NOMO-1 treated with DMSO at 0.1 percent for 48 hours (cell line): Measurements from ENCODE around the gene ARHGAP42.
"Not testable (repeated sequence)": the region's sequence is repeated elsewhere in the genome, so short reads cannot be mapped to it uniquely, and the experiment has no call there.

ENCODE experiments used
- DNase-seq: peaks from one replicate; lab custom pipeline; 2025; ENCODE audit not compliant: unreplicated experiment; lab: John Stamatoyannopoulos, UW

ARHGAP42 gene

DNA sequence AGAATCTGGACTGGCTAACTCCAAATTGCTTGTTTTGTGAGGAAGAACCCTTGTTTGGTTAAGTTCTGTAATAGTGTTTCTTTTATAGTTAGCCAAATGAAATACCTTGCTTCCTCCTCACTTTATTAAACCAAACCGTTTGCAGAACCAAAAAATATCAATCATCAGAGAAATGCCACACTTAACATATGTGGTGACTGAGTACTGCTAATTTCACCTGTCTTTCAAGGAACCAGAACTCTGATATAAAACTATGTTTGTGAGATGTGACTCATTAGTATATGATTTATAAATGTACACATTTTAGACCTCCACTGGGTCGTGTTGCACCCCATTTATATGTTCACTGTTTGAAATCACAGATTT, 322.6 kb downstream of the ARHGAP42 start:
- no peak for DNase-seq

DNA sequence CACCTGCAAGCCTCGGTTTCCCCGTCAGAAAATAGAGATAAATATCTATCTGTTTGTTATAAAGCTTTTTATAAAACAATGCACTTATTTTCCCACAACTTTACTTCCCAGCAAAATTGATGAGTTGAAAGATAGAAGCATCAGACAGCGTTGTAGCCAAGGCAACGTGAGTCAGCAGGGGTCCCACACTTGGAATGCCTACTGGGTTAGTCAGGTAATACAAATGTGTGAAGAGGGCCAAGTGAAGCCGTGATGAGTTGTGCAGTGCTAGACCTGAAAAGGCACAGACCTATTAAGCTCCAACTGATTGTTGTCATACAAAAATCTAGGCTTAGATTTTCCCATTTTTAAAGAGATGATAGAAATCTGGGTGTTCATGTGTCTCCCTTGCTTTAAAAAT, 323.8 kb downstream of the ARHGAP42 start:
- DNase-seq: no peak

DNA sequence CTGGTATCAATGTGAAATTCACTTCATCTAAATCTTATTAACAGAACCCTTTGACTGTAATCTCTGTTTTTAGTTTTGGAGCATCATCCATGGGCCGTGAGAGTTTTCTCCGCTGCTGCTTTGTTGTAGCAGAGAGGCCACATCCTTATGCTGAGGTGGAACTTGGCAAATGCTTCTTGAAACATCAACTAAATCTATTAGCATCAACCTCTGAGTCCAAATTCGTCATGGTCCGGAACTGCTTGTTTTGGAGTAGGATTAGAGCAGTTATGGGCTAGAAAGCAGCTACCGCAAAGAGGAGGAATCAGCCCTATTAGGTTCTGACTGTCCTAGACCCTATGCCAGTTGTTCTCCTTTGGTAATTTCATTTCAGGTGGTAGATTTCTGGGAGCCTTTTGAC, 324.8 kb downstream of the ARHGAP42 start:
- DNase-seq: no peak

DNA sequence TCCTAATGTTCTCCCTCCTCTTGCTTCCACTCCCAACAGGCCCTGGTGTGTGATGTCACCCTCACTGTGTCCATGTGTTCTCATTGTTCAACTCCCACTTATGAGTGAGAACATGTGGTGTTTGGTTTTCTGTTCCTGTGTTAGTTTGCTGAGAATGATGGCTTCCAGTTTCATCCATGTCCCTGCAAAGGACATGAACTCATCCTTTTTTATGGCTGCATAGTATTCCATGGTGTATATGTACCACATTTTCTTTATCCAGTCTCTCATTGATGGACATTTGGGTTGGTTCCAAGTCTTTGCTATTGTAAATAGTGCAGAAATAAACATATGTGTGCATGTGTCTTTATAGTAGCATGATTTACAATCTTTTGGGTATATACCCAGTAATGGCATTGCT, 326.6 kb downstream of the ARHGAP42 start:
- not testable (repeated sequence) for DNase-seq

DNA sequence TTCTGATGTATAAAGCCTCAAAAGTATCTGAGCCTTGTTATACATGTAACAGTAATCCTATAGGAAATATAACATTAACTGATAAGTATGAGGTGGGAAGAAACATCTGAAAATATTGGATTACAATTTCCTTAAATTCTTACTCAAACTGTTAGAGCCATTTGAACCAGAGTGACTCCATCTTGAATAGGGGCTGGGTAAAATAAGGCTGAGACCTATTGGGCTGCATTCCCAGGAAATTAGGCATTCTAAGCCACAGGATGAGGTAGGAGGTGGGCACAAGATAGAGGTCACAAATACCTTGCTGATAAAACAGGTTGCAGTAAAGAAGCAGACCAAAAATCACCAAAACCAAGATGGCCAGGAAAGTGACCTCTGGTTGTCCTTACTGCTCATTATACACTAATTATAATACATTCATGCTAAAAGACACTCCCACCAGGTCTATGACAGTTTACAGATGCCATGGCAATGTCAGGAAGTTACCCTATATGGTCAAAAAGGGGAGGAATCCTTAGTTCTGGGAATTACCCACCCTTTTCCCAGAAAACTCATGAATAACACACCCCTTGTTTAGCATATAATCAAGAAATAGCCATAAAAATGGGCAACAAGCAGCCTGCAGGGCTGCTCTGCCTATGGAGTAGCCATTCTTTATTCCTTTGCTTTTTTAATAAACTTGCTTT, 327.7 kb downstream of the ARHGAP42 start:
- DNase-seq: no peak

DNA sequence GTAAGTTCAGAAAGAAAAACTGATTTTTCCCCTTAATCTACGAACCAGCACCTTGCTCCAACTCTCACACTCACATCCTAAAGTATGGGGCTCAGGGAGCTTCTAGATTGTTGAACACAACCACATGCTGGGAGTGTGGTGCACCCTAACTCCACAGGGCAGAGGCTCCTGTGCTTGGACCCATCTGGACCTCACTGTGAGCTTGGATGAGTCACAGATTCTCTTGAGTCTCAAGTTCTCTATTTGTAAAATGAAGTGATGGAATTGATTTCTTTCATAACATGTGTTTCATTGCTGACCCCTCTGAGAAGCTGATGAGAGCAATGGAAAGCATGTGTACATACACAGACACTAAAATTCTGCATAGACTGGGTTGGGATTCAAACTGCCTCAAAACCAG, 332.8 kb downstream of the ARHGAP42 start:
- DNase-seq: no peak

DNA sequence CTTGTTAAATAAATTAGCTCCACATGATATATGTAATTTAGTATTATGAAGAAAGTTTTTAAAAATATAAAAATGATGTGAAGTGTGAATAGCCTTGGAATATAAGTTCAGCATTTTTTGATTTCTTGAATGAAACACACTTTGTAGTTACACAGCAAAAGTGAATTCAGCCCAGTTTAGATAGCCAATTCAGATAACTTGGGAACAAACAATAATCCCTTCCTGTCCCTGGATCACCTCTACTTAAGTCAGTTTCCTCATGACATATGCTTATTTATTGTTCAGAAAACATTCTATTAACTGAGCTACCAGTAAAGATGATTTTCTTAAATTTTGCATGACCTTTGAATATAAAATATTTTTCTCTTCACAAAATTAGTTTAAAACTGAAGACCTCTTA, 335.2 kb downstream of the ARHGAP42 start:
- DNase-seq: no peak

DNA sequence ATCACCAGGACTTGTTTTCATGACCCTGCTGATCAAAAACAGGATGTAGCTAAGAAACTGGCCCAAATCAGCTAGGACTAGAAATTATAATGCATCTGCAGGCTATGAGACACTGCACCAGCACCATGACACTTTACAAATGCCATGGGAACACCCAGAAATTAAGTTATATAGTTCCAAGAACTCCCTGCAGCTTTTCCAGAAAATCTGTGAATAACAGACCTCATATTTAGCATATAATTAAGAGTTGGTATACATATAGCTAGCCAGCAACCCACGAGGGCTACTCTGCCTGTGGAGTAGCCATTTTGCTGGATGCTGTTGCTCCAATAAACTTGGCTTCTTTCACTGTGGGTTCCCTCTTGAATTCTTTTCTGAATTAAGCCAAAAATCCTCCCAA, 341.6 kb downstream of the ARHGAP42 start:
- no peak for DNase-seq

DNA sequence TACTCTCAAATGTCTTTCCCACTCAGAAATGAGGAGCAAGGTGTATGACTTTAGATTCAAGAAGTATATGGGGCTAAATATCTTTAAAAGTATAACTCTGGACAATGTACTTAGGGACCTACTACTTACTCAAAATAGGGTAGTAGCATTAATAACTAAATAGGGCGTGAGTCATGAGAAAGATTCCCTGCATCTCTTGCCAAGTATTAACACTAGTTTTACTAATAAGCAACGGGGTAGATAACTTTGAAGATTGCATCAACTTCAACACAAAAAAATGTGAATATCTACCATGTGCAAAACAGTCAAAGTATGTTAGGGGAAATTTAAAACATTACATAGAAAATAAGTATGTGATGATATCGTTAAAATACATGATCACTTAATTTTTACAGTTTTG, 342.9 kb downstream of the ARHGAP42 start:
- no peak for DNase-seq

DNA sequence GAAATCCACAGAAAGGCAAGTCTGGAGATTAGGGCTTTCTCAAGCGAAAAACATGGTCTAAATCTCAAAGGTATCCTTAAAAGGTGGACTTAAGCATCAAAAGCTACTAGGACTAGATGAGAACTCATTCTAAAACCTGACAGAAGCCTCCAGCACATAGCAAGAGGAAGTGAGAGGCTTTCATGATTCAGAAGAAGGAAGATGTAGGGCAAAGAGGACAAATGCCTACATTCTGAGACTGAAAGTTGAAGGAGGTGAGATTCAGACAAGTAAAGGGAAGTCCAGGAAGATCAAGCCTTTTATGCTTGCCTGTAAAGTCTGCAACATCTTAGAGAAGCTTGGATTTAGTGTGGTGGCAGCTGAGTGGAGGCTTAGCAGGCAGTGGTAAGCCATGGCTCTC, 343.6 kb downstream of the ARHGAP42 start:
- no peak for DNase-seq

DNA sequence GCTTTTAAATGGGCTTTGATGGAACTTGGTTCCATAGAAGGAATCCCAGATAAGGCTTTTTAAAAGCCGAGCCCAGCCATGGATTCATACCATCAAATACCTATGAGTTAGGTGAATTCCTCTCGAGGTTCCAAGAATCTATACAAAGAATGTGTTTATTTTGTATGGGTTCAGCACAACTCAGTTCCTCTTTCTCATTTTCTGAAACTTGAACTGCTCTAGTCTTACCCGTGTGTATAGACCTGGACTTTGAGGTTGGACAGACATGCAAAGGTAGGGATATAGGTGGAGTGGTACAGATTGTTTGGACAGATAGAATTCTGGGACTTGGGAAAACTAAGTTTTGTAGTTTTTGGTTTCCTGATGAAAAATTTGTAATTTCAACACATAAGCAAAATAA, 344.6 kb downstream of the ARHGAP42 start:
- DNase-seq: no peak

DNA sequence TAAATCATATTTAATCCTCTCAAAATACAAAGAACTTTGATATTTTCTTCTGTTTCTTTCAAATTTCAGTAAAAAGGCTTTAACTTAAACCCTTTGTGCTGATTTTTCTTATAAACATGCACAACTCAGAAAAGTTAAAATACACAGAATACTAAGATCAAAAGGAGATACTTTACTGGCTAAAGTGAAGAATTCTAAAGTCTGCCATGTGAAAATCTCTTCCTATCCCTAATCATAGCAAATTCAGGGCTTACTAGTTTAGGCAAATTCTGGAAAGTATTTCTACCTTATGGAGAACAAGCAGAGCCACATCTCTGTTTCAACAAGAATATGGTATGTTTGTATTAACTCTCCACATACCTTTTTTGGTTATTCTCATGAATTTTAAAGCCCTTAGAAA, 345.9 kb downstream of the ARHGAP42 start:
- no peak for DNase-seq

DNA sequence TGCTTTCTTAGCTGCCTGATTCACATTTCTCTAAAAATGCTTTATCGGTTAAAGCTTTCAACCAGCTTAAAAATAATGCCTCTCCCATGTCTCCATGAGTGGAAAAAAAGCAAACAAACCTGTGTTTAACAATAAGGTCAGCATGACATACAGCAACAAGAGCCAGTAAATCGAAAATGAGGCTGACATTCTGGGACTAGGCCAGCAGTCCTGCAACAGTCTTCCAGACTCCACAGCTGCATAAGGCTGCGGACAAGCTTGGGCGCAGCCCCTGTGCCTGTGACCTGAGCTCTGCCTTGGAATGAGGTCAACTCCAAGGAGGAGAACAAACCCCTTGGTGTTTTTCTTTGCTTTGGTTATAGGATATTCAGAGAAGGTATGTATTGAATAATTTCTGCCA, 347.0 kb downstream of the ARHGAP42 start:
- no peak for DNase-seq

DNA sequence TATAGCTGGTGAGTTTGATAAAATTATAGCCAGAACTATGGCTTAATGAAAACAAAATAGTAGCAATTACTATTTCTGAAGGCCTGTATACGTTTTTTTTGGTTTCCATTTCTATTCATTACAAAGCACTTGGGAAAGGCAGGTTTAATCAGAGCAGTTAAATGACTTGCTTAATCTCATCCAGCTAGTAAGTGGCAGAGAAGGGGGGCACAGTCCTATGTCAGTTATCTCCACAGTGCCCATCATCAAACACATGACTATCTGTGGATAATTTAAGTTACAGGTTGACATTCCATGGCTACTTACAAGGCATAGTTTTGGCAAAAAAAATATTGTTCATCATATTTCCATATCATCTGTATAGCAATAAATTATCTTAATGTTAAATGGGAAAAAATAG, 348.8 kb downstream of the ARHGAP42 start:
- no peak for DNase-seq
